Smooth muscle cell (in vitro differentiated cells): ENCODE results near the gene KIF5B. TPM values are rescaled to one million over a fixed set of nuclear protein-coding genes. Genes with fewer than 3 reads are reported as not detected.

Experiments used
- DNase-seq: peaks from one replicate; lab custom pipeline; 2025; ENCODE audit not compliant: unreplicated experiment; lab: John Stamatoyannopoulos, UW
- H2AFZ ChIP-seq: fragments of 200-600 bp; sonication (generic); 2 replicates; pipeline ENCODE4 v1.6.0; 2016; ENCODE audit warnings: antibody characterized with exemption, low read depth, mild to moderate bottlenecking
- H3F3A ChIP-seq: fragments of 200-600 bp; sonication (generic); 2 replicates; pipeline ENCODE4 v1.6.0; 2017; ENCODE audit warnings: antibody characterized with exemption, low read depth
- H3K27ac ChIP-seq: fragments of 200-600 bp; sonication (generic); 2 replicates; pipeline ENCODE4 v1.5.1; 2016; ENCODE audit warnings: low read depth, mild to moderate bottlenecking
- H3K27me3 ChIP-seq: fragments of 200-600 bp; sonication (generic); 2 replicates; pipeline ENCODE4 v1.6.1; 2016; ENCODE audit warnings: low read depth, mild to moderate bottlenecking
- H3K36me3 ChIP-seq: fragments of 200-600 bp; sonication (generic); 2 replicates; pipeline ENCODE4 v1.5.1; 2016; ENCODE audit warnings: low read depth
- H3K4me1 ChIP-seq: fragments of 200-600 bp; sonication (generic); 2 replicates; pipeline ENCODE4 v1.5.1; 2016; ENCODE audit warnings: low read depth
- H3K4me2 ChIP-seq: fragments of 200-600 bp; sonication (generic); 2 replicates; pipeline ENCODE4 v1.6.0; 2016; ENCODE audit warnings: mild to moderate bottlenecking
- H3K4me3 ChIP-seq: fragments of 200-600 bp; sonication (generic); 2 replicates; pipeline ENCODE4 v1.5.1; 2016; ENCODE audit warnings: mild to moderate bottlenecking
- H3K79me2 ChIP-seq: fragments of 200-600 bp; sonication (generic); 2 replicates; pipeline ENCODE4 v1.6.0; 2016; ENCODE audit warnings: low read depth, mild to moderate bottlenecking
- H3K9ac ChIP-seq: fragments of 200-600 bp; sonication (generic); 2 replicates; pipeline ENCODE4 v1.6.0; 2016; ENCODE audit warnings: low read depth
- H3K9me3 ChIP-seq: fragments of 200-600 bp; sonication (generic); replicated peaks from 2 replicates; pipeline ENCODE4 v1.5.1; 2016; ENCODE audit warnings: low read depth
- H4K20me1 ChIP-seq: fragments of 200-600 bp; sonication (generic); 2 replicates; pipeline ENCODE4 v1.6.0; 2016; ENCODE audit warnings: low read depth
- CTCF ChIP-seq: fragments of 200-600 bp; sonication (generic); IDR thresholded peaks from 2 replicates; pipeline ENCODE4 v1.5.1; 2017; ENCODE audit warnings: borderline replicate concordance, mild to moderate bottlenecking, antibody characterized with exemption; ENCODE audit not compliant: insufficient read depth, poor library complexity, severe bottlenecking
- WGBS: methylation state at CpG from one replicate; pipeline ENCODE4 v1.1.7; 2016; ENCODE audit warnings: low lambda C conversion rate; 5-methylcytosine and 5-hydroxymethylcytosine counted together
- polyA plus RNA-seq: library from polyadenylated mRNA; unstranded; fragments of >200 nt; fragmentation: Nextera tagmentation; extraction: Ambion mirVana; gene quantifications from 2 replicates; pipeline ENCODE4 v1.2.1, GENCODE V29; 2016
- total RNA-seq: library from RNA; depleted of rRNA; stranded (reverse); fragments of >200 nt; gene quantifications from 2 replicates; pipeline ENCODE4 v1.2.3, GENCODE V29; 2014

KIF5B gene
- total and polyA plus RNA-seq, 2 experiments from 2014 or later: 74.2 to 164 TPM

- H3K4me2 ChIP-seq: no peak overlapping the region
- no peaks in the 10 kb centered on the region for H3K9me3 ChIP-seq
- no peaks in the 10 kb centered on the region for H4K20me1 ChIP-seq
- H3K4me1 ChIP-seq: peaks cover 11% of the 10 kb centered on the region
- DNase-seq: no peak
- no peaks in the 10 kb centered on the region for H3K36me3 ChIP-seq
- no peak overlapping the region for H3K4me3 ChIP-seq
- H3F3A ChIP-seq: no peaks in the 10 kb centered on the region
- H2AFZ ChIP-seq: no peak overlapping the region
- no peak for TF ChIP-seq CTCF
- no peak overlapping the region for H3K27ac ChIP-seq
- 93% methylated on average over 2 of the region's 2 CpGs for WGBS
- no peaks in the 10 kb centered on the region for H3K27me3 ChIP-seq
- no peak overlapping the region for H3K9ac ChIP-seq
- H3K79me2 ChIP-seq: no peaks in the 10 kb centered on the region
These were observed 78.1 kb downstream of the KIF5B start for GRCh38 chr10:31978156-31978483.

- Histone ChIP-seq H4K20me1 (no peaks in the 10 kb centered on the region), H3K27ac (no peak overlapping the region), H3K9me3 (no peaks in the 10 kb centered on the region), H3K4me2 (no peak overlapping the region), H3K9ac (no peak overlapping the region), H3K4me3 (no peak overlapping the region), H3K4me1 (peaks cover 11% of the 10 kb centered on the region), H3F3A (no peaks in the 10 kb centered on the region), H3K79me2 (no peaks in the 10 kb centered on the region), H3K36me3 (no peaks in the 10 kb centered on the region), H2AFZ (no peak overlapping the region), H3K27me3 (no peaks in the 10 kb centered on the region)
- no peak for TF ChIP-seq CTCF
- WGBS: 94% methylated on average over 5 of the region's 5 CpGs
- DNase-seq: no peak
These were observed 78.6 kb downstream of the KIF5B start for GRCh38 chr10:31977440-31978155.

GRCh38 chr10:31975157-31975765 is 81.0 kb downstream of the KIF5B start:
- H2AFZ ChIP-seq: no peak overlapping the region
- no peaks in the 10 kb centered on the region for H3K36me3 ChIP-seq
- DNase-seq: no peak
- TF ChIP-seq CTCF: no peak
- H4K20me1 ChIP-seq: no peaks in the 10 kb centered on the region
- H3K9me3 ChIP-seq: no peaks in the 10 kb centered on the region
- H3F3A ChIP-seq: no peaks in the 10 kb centered on the region
- no peak overlapping the region for H3K4me3 ChIP-seq
- H3K27ac ChIP-seq: no peak overlapping the region
- no peaks in the 10 kb centered on the region for H3K27me3 ChIP-seq
- H3K9ac ChIP-seq: no peak overlapping the region
- peaks cover 11% of the 10 kb centered on the region for H3K4me1 ChIP-seq
- WGBS: 72% methylated on average over 6 of the region's 6 CpGs
- no peaks in the 10 kb centered on the region for H3K79me2 ChIP-seq
- H3K4me2 ChIP-seq: no peak overlapping the region
